Osteocyte (in vitro differentiated cells): ENCODE measurements around the gene CNOT8. TPM values are rescaled to one million over a fixed set of nuclear protein-coding genes. Genes with fewer than 3 reads are reported as not detected.
"Not testable (repeated sequence)": the region's sequence is repeated elsewhere in the genome, so short reads cannot be mapped to it uniquely, and the experiment has no call there.

ENCODE experiments used
- DNase-seq: peaks from one replicate; pipeline ENCODE4 v3.0.0; 2021; ENCODE audit warnings: mixed read lengths; ENCODE audit not compliant: unreplicated experiment; ENCODE audit errors: extremely low spot score
- H3K27ac Mint-ChIP-seq: one replicate; pipeline ENCODE4 v1.8.0; 2021; ENCODE audit warnings: mild to moderate bottlenecking, mixed read lengths; ENCODE audit not compliant: unreplicated experiment
- H3K27me3 Mint-ChIP-seq: one replicate; pipeline ENCODE4 v1.8.0; 2021; ENCODE audit warnings: mixed read lengths; ENCODE audit not compliant: unreplicated experiment
- H3K36me3 Mint-ChIP-seq: one replicate; pipeline ENCODE4 v1.8.0; 2021; ENCODE audit warnings: mixed read lengths; ENCODE audit not compliant: unreplicated experiment
- H3K4me1 Mint-ChIP-seq: one replicate; pipeline ENCODE4 v1.8.0; 2021; ENCODE audit warnings: mixed read lengths; ENCODE audit not compliant: unreplicated experiment
- H3K4me3 Mint-ChIP-seq: one replicate; pipeline ENCODE4 v1.8.0; 2021; ENCODE audit warnings: mild to moderate bottlenecking, moderate library complexity, mixed read lengths; ENCODE audit not compliant: unreplicated experiment
- H3K9me3 Mint-ChIP-seq: one replicate; pipeline ENCODE4 v1.8.0; 2021; ENCODE audit warnings: mixed read lengths; ENCODE audit not compliant: unreplicated experiment
- total RNA-seq: library from RNA; stranded (reverse); gene quantifications from 2 replicates; pipeline ENCODE4 v1.2.1, GENCODE V29; 2021
- TF ChIP-seq, protein P1 (sequence below): fragments of 200-600 bp; sonication (generic); IDR thresholded peaks from 2 replicates; pipeline ENCODE4 v1.5.0; 2021; ENCODE audit warnings: antibody characterized with exemption, mild to moderate bottlenecking, moderate library complexity

CNOT8 gene
- total RNA-seq, 1 donor from 2014 or later, result 49.2 TPM

DNA sequence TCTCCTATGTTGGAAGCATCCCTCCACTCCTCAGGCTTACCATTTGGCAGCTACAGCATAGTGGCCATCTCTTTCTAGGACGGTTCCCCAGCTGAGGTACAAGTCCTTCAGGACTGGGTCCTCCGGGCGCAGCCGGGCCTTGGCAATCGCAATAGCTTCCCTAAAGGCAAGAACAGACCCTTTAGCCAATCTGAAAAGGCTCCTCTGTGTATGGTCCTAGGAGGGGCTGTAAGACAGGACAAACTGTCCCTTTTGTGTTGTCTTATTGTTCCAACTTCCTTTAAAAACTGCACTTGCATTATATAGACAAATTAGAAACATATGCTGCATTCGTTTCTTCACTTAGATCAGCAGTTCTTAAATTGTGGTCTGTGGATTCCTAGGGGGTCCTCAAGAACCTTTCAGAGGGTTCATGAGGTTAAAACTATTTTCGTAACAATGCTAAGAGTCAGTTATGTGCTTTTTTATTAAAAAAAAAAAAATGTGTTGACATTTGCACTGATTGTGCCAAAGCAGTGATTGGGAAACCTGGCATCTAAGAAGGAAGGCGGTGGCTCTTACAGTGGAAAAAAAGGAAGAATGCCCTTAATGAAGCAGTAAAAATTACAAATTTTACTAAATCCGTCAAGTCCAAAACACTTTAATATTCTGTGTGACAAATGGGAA lies 40.9 kb downstream of the CNOT8 start:
- Mint-ChIP-seq H3K36me3 (peaks cover 63% of the 10 kb centered on the region), H3K27me3 (no peaks in the 10 kb centered on the region), H3K9me3 (no peaks in the 10 kb centered on the region), H3K4me3 (no peak overlapping the region), H3K27ac (peak overlapping the region; percentile 84), H3K4me1 (peaks cover 56% of the 10 kb centered on the region)
- DNase-seq, result no peak
- TF ChIP-seq, protein P1, sequence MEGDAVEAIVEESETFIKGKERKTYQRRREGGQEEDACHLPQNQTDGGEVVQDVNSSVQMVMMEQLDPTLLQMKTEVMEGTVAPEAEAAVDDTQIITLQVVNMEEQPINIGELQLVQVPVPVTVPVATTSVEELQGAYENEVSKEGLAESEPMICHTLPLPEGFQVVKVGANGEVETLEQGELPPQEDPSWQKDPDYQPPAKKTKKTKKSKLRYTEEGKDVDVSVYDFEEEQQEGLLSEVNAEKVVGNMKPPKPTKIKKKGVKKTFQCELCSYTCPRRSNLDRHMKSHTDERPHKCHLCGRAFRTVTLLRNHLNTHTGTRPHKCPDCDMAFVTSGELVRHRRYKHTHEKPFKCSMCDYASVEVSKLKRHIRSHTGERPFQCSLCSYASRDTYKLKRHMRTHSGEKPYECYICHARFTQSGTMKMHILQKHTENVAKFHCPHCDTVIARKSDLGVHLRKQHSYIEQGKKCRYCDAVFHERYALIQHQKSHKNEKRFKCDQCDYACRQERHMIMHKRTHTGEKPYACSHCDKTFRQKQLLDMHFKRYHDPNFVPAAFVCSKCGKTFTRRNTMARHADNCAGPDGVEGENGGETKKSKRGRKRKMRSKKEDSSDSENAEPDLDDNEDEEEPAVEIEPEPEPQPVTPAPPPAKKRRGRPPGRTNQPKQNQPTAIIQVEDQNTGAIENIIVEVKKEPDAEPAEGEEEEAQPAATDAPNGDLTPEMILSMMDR, result no peak

DNA sequence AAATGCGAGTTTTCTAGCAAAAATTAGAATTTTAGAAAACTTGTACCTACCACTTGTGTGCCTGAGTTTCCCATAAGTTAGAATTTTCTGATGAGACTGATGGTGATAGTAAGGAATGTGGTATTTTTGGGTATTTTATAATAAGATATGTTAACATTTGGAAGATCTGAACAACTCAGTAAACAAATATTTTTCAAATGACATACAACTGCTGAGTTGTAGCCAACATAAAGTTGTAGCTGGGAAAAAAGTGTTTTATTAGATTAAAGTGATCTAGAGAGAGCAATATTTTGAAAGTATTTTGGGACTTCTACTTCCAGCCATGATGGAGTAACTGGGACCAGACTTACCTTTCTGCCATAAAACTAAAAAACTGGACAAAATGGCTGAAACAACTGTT lies 41.6 kb downstream of the CNOT8 start:
- TF ChIP-seq, protein P1, result no peak
- H3K27ac Mint-ChIP-seq, result peak overlapping the region; percentile 87
- H3K27me3 Mint-ChIP-seq, result no peaks in the 10 kb centered on the region
- DNase-seq, result no peak
- peaks cover 64% of the 10 kb centered on the region for H3K36me3 Mint-ChIP-seq
- no peak overlapping the region for H3K4me3 Mint-ChIP-seq
- peaks cover 54% of the 10 kb centered on the region for H3K4me1 Mint-ChIP-seq
- H3K9me3 Mint-ChIP-seq, result no peaks in the 10 kb centered on the region

DNA sequence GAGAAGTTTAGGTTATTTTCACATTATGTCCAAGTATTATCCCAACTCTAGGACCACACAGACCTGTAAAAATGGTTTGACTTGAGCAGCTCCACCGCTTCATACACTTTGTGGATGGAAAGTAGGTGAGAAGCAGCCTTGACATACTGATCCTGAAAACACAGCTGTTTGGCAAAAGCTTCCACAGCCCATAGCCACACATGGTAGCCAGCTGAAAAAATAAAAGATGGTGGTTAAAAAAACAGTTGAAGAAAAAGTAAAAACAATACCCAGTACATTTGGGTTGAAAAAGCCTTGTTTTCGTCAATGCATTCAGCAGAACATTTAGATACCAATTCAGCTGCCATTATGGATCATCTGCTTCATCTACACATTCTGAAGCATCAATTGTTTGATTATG lies 42.8 kb downstream of the CNOT8 start:
- no peak for DNase-seq
- peaks cover 52% of the 10 kb centered on the region for H3K36me3 Mint-ChIP-seq

DNA sequence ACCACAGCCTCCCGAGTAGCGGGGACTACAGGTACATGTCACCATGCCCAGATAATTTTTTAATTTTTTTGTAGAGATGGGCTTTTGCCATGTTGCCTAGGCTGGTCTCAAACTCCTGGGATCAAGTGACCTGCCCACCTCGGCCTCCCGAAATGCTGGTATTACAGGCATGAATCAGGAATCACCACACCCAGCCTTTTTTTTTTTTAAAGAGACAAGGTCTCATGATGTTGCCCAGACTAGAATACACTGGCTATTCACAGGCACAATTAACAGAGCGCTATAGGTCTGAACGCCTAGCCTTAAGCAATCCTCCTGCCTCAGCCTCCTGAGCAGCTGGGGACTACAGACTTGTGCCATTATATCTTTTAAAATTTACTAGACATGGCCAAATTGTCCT lies 43.5 kb downstream of the CNOT8 start:
- Mint-ChIP-seq H3K27ac (peak overlapping the region; percentile 87), H3K36me3 (peaks cover 48% of the 10 kb centered on the region), H3K27me3 (no peaks in the 10 kb centered on the region), H3K9me3 (no peaks in the 10 kb centered on the region), H3K4me3 (no peak overlapping the region), H3K4me1 (peaks cover 51% of the 10 kb centered on the region)
- TF ChIP-seq, protein P1, result no peak
- DNase-seq, result no peak

More for the DNA sequence above, 42.8 kb downstream of the CNOT8 start:
- H3K27me3 Mint-ChIP-seq, result no peaks in the 10 kb centered on the region
- TF ChIP-seq, protein P1, result no peak
- H3K4me1 Mint-ChIP-seq, result peaks cover 51% of the 10 kb centered on the region
- H3K27ac Mint-ChIP-seq, result peak overlapping the region; percentile 87
- no peak overlapping the region for H3K4me3 Mint-ChIP-seq
- H3K9me3 Mint-ChIP-seq, result no peaks in the 10 kb centered on the region

DNA sequence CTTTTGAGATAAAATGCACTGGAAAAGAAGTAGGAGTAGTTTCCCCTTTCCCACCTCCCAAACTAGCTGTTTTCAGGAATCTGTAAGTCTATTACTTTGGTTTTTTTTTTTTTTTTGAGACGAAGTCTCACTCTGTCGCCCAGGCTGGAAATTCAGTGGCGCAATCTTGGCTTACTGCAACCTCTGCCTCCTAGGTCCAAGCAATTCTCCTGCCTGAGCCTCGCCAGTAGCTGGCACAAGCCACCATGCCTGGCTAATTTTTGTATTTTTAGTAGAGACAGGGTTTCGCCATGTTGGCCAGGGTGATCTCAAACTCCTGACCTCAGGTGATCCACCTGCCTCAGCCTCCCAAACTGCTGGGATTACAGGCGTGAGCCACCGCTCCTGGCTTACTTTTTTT lies 47.2 kb downstream of the CNOT8 start:
- H3K9me3 Mint-ChIP-seq, H3K4me3 Mint-ChIP-seq, H3K27me3 Mint-ChIP-seq, DNase-seq, H3K27ac Mint-ChIP-seq: not testable (repeated sequence)
- Mint-ChIP-seq H3K4me1 (peaks cover 28% of the 10 kb centered on the region), H3K36me3 (peaks cover 41% of the 10 kb centered on the region)
